GM12872 (cell line): ENCODE results near the gene CKMT2.

Experiments used
- CTCF ChIP-seq: IDR thresholded peaks from 3 replicates; pipeline ENCODE4 v1.5.1; 2011; ENCODE audit warnings: low read depth, mild to moderate bottlenecking, low read length, moderate library complexity; ENCODE audit not compliant: insufficient read depth

The CKMT2 gene

GRCh38 chr5:81310402-81311063 is 77.4 kb downstream of the CKMT2 start:
- no peak for TF ChIP-seq CTCF

- TF ChIP-seq CTCF: no peak
These were observed 80.2 kb downstream of the CKMT2 start for GRCh38 chr5:81313278-81313677.

GRCh38 chr5:81313686-81314085 is 80.6 kb downstream of the CKMT2 start:
- TF ChIP-seq CTCF: no peak

GRCh38 chr5:81314581-81314980 is 81.5 kb downstream of the CKMT2 start:
- TF ChIP-seq CTCF: no peak

GRCh38 chr5:81315336-81315735 is 82.2 kb downstream of the CKMT2 start:
- no peak for TF ChIP-seq CTCF

GRCh38 chr5:81315830-81316229 is 82.7 kb downstream of the CKMT2 start:
- no peak for TF ChIP-seq CTCF
